Left lung (tissue), 10 donors: ENCODE data around the gene DNASE1L1. TPM values are rescaled to one million over a fixed set of nuclear protein-coding genes. Genes with fewer than 3 reads are reported as not detected.
A peak's percentile ranks its signal among the peaks of the same experiment; 100 is the strongest.

Experiments
- ATAC-seq: fragments of 200-7000 bp; cut with Tn5 transposase; one replicate; pipeline ENCODE4 v1.9.1; 2020; ENCODE audit warnings: moderate library complexity
- DNase-seq, 4 donors: peaks; one replicate each; pipeline ENCODE4 v3.0.0-alpha.2; 2013 to 2020
- H3K27ac ChIP-seq, 2 donors: fragments of 200-600 bp; sonication (generic) in 1 of 2; one replicate each; pipeline versions ENCODE4 v1.5.0 to v1.8.0; 2020 to 2021
- H3K27me3 ChIP-seq, 2 donors: fragments of 200-600 bp; sonication (generic) in 1 of 2; one replicate each; pipeline versions ENCODE4 v1.5.0 to v1.8.0; 2020 to 2021
- H3K36me3 ChIP-seq, 2 donors: fragments of 200-600 bp; sonication (generic) in 1 of 2; one replicate each; pipeline versions ENCODE4 v1.5.0 to v1.8.0; 2020 to 2021
- H3K4me1 ChIP-seq, 2 donors: fragments of 200-600 bp; one replicate each; pipeline ENCODE4 v1.8.0; 2021
- H3K4me3 ChIP-seq, 2 donors: fragments of 200-600 bp; sonication (generic) in 1 of 2; one replicate each; pipeline versions ENCODE4 v1.5.0 to v1.8.0; 2020 to 2021; ENCODE audit warnings: mild to moderate bottlenecking in 1 of 2
- H3K9me3 ChIP-seq, 2 donors: fragments of 200-600 bp; sonication (generic) in 1 of 2; one replicate each; pipeline versions ENCODE4 v1.5.0 to v1.8.0; 2020 to 2021
- intact Hi-C, 2 donors: fragments of 100-400 bp; cut with DNase I; formaldehyde crosslinking; loops; one replicate each; pipeline versions ENCODE4 v1.11.2 to v1.14.2; 2022
- polyA plus RNA-seq, 6 donors: library from polyadenylated mRNA; unstranded; fragments of 120-200 nt; gene quantifications; one replicate each; pipeline ENCODE4 v1.2.1, GENCODE V29; 2013; ENCODE audit not compliant: insufficient read length in 6 of 6
- total RNA-seq, 2 donors: library from RNA; stranded (reverse); fragmentation: NEBNext Ultra II Directional; extraction: Animal tissue kit (Norgen Biotek cat#: 25700); gene quantifications; one replicate each; pipeline ENCODE4 v1.2.1, GENCODE V29; 2021
- TF ChIP-seq, protein P1 (sequence below), 2 donors: fragments of 200-600 bp; sonication (generic) in 1 of 2; IDR thresholded peaks; one replicate each; pipeline versions ENCODE4 v1.5.0 to v1.8.0; 2021; ENCODE audit warnings: antibody characterized with exemption in 2 of 2
- donor health status: DM: no; HTN: yes; CAD: no.
- donor health status: DM: no; HTN: no; CAD: no.

Gene DNASE1L1
- total and polyA plus RNA-seq, 8 donors, result 8.8 to 36.1 (median 10.4) TPM

DNA sequence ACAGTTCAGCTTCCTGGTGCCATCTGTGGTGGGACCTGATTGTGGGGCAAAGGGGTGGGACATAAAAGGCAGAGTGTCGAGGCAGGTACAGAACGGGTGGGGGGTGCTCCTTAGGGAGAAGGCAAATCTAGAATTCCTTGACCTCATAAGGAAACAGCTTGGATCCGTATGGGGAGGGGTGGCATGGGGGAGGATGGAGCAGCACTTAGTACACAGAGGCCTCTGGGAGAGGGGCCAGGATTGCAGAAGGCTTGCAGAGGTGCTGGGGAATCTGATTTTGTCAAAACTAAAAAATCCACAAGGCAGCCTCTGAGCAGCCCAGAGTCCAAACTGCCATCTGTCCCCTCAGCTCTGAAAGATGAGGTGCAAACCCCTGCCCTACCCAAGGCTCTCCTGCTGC is 32.3 kb downstream of the DNASE1L1 start:
- Histone ChIP-seq H3K27me3 (no peaks in the 10 kb centered on the region), H3K36me3 (no peaks in the 10 kb centered on the region), H3K4me3 (no peak overlapping the region), H3K27ac (no peak overlapping the region), H3K4me1 (peaks cover 0 to 48% of the 10 kb centered on the region in 2 donors), H3K9me3 (no peaks in the 10 kb centered on the region)
- TF ChIP-seq, protein P1, sequence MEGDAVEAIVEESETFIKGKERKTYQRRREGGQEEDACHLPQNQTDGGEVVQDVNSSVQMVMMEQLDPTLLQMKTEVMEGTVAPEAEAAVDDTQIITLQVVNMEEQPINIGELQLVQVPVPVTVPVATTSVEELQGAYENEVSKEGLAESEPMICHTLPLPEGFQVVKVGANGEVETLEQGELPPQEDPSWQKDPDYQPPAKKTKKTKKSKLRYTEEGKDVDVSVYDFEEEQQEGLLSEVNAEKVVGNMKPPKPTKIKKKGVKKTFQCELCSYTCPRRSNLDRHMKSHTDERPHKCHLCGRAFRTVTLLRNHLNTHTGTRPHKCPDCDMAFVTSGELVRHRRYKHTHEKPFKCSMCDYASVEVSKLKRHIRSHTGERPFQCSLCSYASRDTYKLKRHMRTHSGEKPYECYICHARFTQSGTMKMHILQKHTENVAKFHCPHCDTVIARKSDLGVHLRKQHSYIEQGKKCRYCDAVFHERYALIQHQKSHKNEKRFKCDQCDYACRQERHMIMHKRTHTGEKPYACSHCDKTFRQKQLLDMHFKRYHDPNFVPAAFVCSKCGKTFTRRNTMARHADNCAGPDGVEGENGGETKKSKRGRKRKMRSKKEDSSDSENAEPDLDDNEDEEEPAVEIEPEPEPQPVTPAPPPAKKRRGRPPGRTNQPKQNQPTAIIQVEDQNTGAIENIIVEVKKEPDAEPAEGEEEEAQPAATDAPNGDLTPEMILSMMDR (IDR thresholded peaks at IDR 0.05), result no peak
- intact Hi-C loops, result no loop called here
- DNase-seq (no peak), ATAC-seq (no peak)

DNA sequence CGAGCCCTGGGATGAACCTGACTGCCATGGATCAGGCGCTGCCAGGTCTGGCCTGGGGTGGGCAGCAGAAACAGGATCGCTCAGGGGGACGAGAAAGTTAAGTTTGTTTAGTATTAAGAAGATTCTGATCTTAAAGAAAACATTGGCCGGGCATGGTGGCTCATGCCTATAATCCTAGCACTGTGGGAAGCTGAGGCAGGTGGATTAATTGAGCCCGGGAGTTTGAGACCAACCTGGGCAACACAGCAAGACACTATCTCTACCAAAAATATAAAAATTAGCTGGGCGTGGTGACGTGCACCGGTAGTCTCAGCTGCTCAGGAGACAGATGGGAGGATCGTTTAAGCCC is 33.9 kb downstream of the DNASE1L1 start:
- no peaks in the 10 kb centered on the region for H3K36me3 ChIP-seq
- H3K9me3 ChIP-seq, result no peaks in the 10 kb centered on the region
- H3K4me1 ChIP-seq, result peaks cover 0 to 44% of the 10 kb centered on the region in 2 donors
- H3K27me3 ChIP-seq, result no peaks in the 10 kb centered on the region
- intact Hi-C loops, result no loop called here
- TF ChIP-seq, protein P1 (IDR thresholded peaks at IDR 0.05), result no peak
- peak overlapping the region in 1 of 2 donors; percentile 72 for H3K4me3 ChIP-seq
- ATAC-seq (no peak), DNase-seq (no peak)
- no peak overlapping the region for H3K27ac ChIP-seq

DNA sequence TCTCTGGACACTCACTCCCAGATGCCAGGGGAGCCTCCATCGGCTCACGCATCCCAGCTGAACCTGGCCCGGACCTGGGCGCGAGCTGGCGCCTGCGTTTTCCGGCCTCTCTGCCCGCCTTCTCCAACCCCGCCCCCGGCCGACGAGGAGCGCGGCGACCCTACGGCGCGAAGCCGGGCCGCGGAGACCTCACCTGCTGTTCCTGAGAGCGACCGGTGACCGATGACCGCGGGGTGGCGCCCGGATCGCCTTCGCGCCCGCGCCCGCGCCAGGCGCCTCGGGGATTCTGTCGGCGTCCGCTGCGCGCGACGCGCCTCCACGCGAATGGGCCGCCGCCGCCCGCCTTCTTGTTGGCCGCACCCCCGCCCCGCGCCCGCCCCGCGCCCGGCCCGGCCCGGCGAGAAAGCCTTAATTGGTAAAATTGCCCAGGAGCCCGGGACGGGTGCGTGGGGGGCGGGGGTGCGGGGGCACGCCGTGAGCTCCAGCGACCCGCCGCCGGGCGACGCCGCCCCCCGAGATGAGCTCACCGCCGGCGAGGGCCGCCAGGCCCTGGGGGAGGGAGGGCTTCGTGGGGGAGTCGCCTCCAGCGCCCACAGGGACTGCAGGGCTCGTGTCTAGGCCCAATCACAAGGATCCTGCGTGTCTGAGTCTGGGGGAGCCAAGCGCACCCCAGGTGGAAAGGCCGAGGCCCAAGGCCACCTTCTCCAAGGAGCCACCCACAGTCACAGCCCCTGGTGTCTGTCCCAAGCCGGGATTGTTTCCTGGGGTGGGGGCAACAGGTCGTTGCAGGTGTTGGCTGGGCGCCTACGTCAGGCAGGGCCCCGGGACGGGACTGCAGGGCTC is 34.5 kb downstream of the DNASE1L1 start, which contains the start of gene FLNA:
Gene FLNA (minus strand): TSS at position 322 of the 843 bp plus-strand sequence. CDS start 3,389 bp downstream, outside the sequence.
- Histone ChIP-seq H3K36me3 (no peaks in the 10 kb centered on the region), H3K27ac (peak within 1 kb of the TSS; percentile 18 to 39), H3K9me3 (no peaks in the 10 kb centered on the region), H3K4me3 (peak within 1 kb of the TSS; percentile 15 to 72), H3K4me1 (peaks cover 0 to 40% of the 10 kb centered on the region in 2 donors), H3K27me3 (no peaks in the 10 kb centered on the region)
- intact Hi-C loops, result no loop called here
- DNase-seq (peak in 1 of 4 donors; percentile 87), ATAC-seq (no peak)
- TF ChIP-seq, protein P1 (IDR thresholded peaks at IDR 0.05), result no peak

DNA sequence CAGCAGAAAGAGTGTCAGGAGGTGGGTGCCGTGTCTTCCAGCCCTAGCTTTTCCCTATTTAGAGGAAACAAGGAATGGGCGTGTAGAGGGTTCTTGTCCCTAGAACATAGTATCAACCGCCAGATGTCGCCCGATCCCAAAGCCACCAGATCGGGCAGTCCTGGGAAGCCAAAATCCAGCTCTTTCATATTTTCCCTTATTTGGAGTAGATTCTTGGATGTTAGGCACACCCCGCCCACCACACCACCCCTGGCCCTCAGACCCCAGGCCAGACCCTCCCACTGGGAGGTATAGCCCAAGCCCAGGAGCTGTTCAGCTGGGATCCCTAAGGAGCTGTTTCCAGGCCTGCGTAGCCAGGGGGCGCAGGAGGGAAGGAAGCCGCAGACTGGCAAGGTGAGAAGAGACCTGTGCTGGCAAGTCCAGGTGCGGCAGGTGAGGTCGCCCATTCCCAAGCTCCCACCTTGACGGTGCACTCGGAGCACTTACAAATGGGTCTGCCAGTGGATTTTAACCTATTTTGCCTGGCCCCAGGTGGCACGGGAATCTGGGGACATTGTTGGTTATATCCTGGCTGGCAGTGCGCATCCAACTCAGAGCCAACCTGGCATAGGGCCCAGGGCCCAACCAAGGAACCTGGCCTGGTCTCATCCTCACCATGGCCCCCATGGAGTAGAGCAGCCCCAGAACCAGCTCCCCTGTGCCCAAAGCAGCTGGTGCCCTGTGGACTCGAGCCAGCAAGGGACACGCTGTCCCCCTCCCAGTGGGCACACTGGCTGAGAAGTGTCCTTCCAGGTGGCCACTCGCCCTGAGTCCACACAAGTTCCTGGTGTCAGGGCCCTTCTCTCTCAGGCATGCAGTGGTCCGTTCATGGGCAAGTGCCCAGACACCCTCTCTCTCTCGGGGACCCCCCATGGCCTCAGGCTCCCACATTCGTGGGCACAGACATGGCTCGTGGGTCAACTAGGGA is 35.4 kb downstream of the DNASE1L1 start:
- intact Hi-C loops, result no loop called here
- Histone ChIP-seq H3K9me3 (no peaks in the 10 kb centered on the region), H3K36me3 (no peaks in the 10 kb centered on the region), H3K4me1 (peaks cover 0 to 40% of the 10 kb centered on the region in 2 donors), H3K27ac (peak overlapping the region; percentile 18 to 39), H3K27me3 (no peaks in the 10 kb centered on the region), H3K4me3 (peak overlapping the region; percentile 15 to 72)
- peak; percentile 8 for ATAC-seq
- TF ChIP-seq, protein P1 (IDR thresholded peaks at IDR 0.05), result peak; percentile 45 to 53
- DNase-seq, result peak in 3 of 4 donors; percentile 63 to 77 (median 70)
